GM21786 (cell line): ENCODE measurements around the gene DUSP2.
"Not testable (repeated sequence)": the region's sequence is repeated elsewhere in the genome, so short reads cannot be mapped to it uniquely, and the experiment has no call there.

Experiments used
- ATAC-seq: cut with Tn5 transposase; IDR thresholded peaks from one replicate; pipeline ENCODE4 v1.9.1; 2021; ENCODE audit not compliant: unreplicated experiment

DUSP2 gene

GRCh38 chr2:96148410-96149217 is 3.4 kb upstream of the DUSP2 start:
- peak; percentile 48 for ATAC-seq

DNA sequence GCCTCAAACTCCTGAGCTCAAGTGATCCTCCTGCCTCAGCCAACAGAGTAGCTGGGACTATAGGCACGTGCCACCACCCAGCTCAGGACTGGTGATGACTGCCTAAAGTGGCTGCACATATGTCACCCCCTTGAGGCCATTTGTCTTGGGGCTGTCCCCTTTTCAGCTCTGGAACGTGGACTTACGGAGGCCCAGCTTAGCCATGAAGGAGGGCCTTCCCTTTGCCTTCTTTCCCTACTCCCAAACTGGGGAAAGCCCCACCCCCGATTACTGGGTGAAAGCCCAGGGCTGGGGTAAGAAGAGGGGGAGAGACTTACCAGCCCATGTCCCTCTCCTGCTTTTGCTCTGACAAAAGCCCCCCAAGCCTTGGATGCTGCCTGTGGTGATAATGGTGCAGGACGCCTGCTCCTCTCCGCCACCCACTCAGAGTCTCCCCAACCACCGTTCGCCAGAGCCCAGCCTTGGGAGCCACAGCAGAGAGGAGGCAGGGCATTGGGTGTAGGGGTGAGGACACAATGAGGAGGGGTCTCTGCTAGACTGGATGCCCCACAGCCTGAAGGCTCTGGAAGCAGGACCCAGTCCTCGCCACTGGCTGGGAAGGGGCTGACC is 2.5 kb upstream of the DUSP2 start:
- no peak for ATAC-seq

DNA sequence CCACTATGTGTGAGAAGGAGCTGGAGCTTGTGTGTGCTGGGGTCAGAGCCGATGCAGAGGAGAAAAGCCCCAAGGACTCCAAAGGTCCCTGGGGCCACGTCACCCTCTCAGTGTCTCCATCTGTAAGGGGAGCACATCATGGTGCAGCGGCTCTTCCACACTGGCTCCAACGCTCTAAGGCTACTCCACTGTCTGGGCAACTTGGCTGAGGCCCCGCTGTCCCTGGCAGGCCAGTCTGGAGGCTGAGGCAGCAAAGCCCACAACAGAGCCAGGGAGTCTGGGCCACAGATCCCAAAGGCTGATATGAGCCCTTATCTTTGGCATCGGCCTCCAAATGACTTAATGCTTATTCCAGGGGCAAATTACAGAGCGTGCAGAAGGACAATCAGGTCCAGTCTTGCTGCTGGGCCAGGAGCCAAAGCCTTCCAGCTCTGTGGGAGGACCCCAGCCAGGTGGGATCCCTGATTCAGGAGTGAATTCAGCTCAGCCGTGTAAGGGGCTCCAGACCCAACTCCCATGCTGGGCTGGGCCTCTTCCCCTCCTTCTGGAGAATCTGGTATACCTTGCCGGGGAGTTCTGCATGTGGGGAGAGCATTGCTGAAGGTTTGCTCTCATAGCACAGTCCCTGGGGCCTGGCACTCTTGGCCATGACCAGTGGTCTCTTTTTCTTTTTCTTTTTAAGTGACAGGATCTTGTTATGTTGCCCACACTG is 1.8 kb upstream of the DUSP2 start:
- ATAC-seq: no peak

- peak; percentile 24 for ATAC-seq
Observed at GRCh38 chr2:96146153-96146880, 1.1 kb upstream of the DUSP2 start.

DNA sequence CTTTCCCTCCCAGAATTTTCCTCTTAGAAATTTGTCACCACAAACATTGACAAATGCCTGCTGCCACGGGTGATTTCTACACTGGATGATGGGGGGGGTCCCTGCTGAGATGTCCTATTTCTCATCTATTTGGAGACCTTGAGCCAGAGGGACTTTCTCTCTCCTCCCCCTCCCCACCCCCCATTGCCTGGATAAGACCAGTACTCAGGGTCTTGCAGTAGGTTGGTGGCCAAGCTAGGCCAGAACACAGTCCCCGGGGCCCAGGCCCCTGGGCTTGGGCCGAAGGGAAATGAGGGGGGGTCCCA is 560 bp upstream of the DUSP2 start:
- ATAC-seq: no peak

GRCh38 chr2:96144481-96145035 is 682 bp downstream of the DUSP2 start:
- no peak for ATAC-seq

DNA sequence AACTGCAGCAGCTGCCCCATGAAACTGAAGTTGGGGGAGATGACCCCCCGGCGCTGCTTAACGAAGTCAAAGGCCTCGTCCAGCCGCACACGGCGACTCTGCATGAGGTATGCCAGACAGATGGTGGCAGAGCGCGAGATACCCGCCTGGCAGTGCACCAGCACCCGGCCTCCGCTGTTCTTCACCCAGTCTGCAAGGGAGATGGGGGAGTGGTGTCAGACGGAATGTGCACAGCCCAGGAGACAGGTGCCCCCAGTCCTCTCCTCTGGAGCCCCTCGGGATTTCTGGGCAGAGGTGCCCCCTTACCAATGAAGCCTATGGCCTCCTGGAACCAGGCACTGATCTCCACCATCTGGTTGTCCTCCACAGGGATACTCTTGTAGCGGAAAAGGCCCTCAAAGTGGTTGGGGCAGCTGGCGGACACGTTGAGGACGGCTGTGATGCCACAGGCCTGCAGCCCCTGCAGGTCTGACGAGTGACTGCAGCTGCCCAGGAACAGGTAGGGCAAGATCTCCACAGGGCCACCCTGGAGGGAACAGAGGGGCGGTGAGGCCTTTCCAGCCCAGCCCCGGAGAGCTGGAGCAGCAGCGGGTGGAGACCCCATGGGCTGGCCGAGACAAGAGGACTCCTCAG is 1.3 kb downstream of the DUSP2 start:
- no peak for ATAC-seq

DNA sequence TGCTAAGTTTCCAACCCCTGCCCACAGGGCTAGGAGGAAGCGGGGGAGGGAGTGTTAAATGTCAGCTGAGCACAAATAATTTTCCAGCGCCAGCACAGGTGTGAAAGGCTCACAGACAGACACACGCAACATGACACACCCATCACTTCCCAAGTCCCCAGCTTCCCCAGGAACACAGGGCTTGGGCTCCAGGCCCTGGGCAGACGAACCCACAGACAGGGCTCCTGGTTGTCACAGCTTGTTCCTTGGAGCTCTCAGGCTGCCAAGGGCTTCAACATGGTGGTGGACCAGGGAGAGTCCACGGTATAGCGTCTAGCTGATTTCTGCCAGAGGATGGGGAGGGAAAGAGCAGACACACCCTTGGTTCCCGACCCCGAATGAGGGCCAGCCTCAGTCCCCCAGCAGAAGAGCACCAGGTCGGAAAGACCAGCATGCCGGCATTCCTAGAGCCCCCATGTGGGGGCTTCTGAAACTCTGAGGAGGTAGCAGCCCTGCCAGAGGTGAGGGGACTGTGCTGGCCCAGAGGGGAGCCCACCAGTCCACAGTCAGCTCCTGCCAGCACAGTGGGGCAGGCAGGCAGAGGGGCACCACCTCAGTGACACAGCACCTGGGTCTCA is 1.9 kb downstream of the DUSP2 start:
- no peak for ATAC-seq

GRCh38 chr2:96142217-96143113 is 2.8 kb downstream of the DUSP2 start:
- no peak for ATAC-seq

DNA sequence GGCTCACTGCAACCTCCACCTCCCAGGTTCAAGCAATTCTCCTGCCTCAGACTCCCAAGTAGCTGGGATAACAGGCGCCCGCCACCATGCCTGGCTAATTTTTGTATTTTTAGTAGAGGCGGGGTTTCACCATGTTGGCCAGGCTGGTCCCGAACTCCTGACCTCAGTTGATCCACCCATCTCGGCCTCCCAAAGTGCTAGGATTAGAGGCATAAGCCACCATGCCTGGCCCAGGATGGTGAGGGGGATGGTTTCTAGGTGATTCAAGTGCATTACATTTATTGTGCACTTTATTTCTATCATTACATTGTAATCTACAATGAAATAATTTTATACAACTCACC is 3.6 kb downstream of the DUSP2 start:
- ATAC-seq: not testable (repeated sequence)

- no peak for ATAC-seq
Observed at GRCh38 chr2:96140941-96141623, 4.2 kb downstream of the DUSP2 start.

GRCh38 chr2:96139181-96139758 is 6.0 kb downstream of the DUSP2 start:
- no peak for ATAC-seq

DNA sequence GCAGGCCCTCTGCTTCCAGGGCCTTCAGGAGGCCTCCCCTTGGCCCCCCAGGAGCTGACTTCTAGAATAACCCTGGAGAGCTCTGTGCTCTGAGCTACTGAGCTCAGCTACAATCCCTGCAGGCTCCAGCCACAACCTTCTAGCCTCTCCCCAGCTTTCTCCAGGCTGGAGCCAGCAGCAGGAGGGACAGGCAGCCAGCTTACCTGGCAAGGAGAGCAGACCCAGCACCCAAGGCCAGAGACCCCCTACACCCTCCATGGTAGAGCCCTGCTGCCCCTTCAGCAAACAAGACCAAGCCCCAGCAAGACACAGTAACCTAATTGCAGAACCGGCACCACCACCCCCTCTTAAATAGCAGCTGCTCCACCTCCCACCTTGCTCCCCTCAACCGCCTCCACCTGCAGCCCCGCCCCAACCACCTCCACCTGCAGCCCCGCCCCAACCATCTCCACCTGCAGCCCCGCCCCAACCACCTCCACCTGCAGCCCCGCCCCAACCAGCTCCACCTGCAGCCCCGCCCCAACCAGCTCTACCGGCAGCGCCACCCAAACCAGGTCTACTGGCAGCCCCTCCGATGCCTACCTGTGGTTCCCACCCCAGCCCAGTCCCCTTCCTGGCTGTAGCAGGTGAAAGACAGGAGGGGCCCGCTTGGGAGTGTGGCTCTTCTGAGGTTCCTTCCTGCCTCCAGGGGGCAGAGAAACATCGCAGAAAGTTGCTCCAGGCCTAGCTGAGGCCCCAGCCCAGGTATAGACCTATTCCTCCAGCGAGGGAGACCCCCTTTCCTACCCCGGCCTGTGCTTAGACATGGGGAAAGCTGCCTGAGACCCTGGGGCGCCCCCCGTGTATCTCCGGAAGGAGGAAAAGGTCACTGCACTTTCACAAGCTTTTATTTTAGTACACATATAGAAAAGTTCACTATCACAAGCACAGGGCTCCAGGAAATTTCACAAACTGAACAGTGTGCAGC is 6.8 kb downstream of the DUSP2 start, which contains the start of gene ASTL:
TSS of gene ASTL (minus strand) at position 324 of the 967 bp plus-strand sequence. CDS start at position 258, 66 bp downstream.
- no peak for ATAC-seq

DNA sequence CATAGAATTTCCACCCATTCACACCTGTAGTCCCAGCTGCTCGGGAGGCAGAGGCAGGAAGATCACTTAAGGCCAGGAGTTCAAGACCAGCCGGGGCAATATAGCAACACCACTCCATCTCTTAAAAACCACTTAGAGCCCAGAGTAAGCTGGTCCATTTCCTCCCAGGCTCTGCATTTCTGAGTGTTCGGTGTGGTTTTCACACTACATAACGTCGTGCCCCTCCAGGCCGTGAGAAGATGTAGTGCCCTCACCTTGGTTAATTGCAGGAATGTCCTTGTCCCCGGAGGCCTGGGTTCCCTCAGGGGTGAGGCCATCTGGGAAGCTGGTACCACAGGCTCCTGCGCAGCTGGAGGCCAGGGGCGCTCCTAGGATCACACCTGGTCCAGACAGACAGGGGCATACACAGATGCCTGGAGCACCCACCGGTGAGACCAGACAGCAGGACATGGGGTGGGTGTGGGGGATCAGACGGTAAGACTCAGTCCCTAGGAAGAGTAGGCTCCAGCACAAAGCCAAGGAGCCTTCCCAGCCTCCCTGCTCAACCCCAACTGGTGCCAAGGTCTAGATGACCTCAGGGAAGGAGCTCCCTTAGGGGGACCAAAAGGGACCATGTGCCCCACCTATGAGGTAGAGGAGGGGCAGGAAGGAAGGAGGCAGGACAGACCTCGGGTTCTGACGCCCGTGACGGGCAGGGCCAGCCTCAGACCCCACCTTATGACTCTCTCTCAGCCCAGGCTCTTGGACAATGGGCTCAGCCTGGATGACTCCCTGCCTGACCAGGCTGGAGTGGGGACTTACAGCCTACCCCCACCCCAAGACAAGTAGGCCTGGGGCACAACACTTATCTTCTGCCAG is 7.7 kb downstream of the DUSP2 start:
- no peak for ATAC-seq

GRCh38 chr2:96136129-96136720 is 9.0 kb downstream of the DUSP2 start:
- ATAC-seq: no peak

DNA sequence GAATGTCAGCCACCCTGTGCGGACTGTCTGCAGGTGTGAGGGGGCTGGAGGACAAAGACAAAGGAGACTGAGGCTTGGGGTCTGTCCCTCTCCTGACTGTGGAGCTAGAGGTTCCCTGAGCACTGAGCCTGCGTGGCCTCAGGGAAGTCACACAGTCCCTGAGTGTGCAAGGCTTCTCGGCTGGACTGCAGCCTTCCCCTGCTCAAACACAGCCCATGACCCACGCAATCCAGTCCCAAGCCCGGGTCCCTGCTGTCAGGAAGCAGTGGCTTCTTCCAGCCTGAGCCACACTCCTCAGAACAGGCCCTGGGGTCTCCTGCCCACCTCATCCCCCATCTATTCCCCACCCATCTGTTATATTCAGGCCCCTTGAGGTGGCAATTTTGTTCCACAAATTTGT is 9.6 kb downstream of the DUSP2 start:
- ATAC-seq: no peak
